CD14-positive monocyte (primary cell): Measurements from ENCODE around the gene SEL1L3. TPM values are rescaled to one million over a fixed set of nuclear protein-coding genes. Genes with fewer than 3 reads are reported as not detected.
A peak's percentile ranks its signal among the peaks of the same experiment; 100 is the strongest.
"Not testable (repeated sequence)": the region's sequence is repeated elsewhere in the genome, so short reads cannot be mapped to it uniquely, and the experiment has no call there.

Source experiments
- DNase-seq, 3 donors: peaks; one replicate each; pipeline ENCODE4 v3.0.0-alpha.2; 2011 to 2022
- H2AFZ ChIP-seq: 2 replicates; pipeline ENCODE4 v1.6.0; 2012; ENCODE audit warnings: mild to moderate bottlenecking, low read depth, low read length, inconsistent platforms; ENCODE audit not compliant: insufficient read depth, poor library complexity, severe bottlenecking
- H3K27ac ChIP-seq, 2 donors: 1 replicate in 1 of 2; 2 replicates in 1 of 2; pipeline ENCODE4 v1.5.1; 2012 to 2013; ENCODE audit warnings: low read length in 2 of 2, control low read depth in 1 of 2, inconsistent platforms in 1 of 2, low read depth in 1 of 2, mild to moderate bottlenecking in 1 of 2
- H3K27me3 ChIP-seq, 2 donors: one replicate each; pipeline versions ENCODE4 v1.6.0 to v1.6.1; 2011 to 2013; ENCODE audit warnings: low read length in 2 of 2; ENCODE audit not compliant: control insufficient read depth in 2 of 2, insufficient read depth in 2 of 2
- H3K36me3 ChIP-seq, 2 donors: replicated peaks in 1 of 2; 1 replicate in 1 of 2; 2 replicates in 1 of 2; pipeline versions ENCODE4 v1.5.1 to v1.6.1; 2012 to 2013; ENCODE audit warnings: low read length in 2 of 2, control low read depth in 1 of 2, inconsistent platforms in 1 of 2, mild to moderate bottlenecking in 1 of 2; ENCODE audit not compliant: insufficient read depth in 2 of 2, control insufficient read depth in 1 of 2
- H3K4me1 ChIP-seq, 2 donors: 1 replicate in 1 of 2; 2 replicates in 1 of 2; pipeline versions ENCODE4 v1.5.1 to v1.6.1; 2012 to 2013; ENCODE audit warnings: low read length in 2 of 2, control low read depth in 1 of 2, inconsistent platforms in 1 of 2, mild to moderate bottlenecking in 1 of 2, moderate library complexity in 1 of 2; ENCODE audit not compliant: insufficient read depth in 2 of 2, control insufficient read depth in 1 of 2
- H3K4me2 ChIP-seq: replicated peaks from 2 replicates; pipeline ENCODE3; 2012; ENCODE audit warnings: low read length, moderate library complexity, mild to moderate bottlenecking; ENCODE audit not compliant: poor library complexity, severe bottlenecking; ENCODE audit errors: extremely low read depth
- H3K4me3 ChIP-seq, 3 experiments: fragments of 200-600 bp in 1 of 3; sonication (generic) in 1 of 3; replicated peaks in 1 of 3; 1 replicate in 2 of 3; 2 replicates in 1 of 3; pipeline ENCODE4 v1.5.1; 2011 to 2013; ENCODE audit warnings: low read length in 3 of 3, mild to moderate bottlenecking in 3 of 3, control low read depth in 2 of 3, low read depth in 2 of 3, inconsistent platforms in 1 of 3, moderate library complexity in 1 of 3
- H3K79me2 ChIP-seq: 2 replicates; pipeline ENCODE4 v1.6.0; 2012; ENCODE audit warnings: mild to moderate bottlenecking, control low read depth, inconsistent platforms, low read length, moderate library complexity; ENCODE audit not compliant: insufficient read depth
- H3K9ac ChIP-seq: 2 replicates; pipeline ENCODE4 v1.6.0; 2017; ENCODE audit warnings: low read length, mild to moderate bottlenecking; ENCODE audit not compliant: insufficient read depth, poor library complexity, severe bottlenecking
- H3K9me3 ChIP-seq, 2 donors: replicated peaks in 1 of 2; 1 replicate in 1 of 2; 2 replicates in 1 of 2; pipeline versions ENCODE4 v1.5.1 to v1.6.1; 2012 to 2013; ENCODE audit warnings: low read length in 2 of 2, control low read depth in 1 of 2; ENCODE audit not compliant: control insufficient read depth in 1 of 2, insufficient read depth in 1 of 2
- H4K20me1 ChIP-seq: 2 replicates; pipeline ENCODE4 v1.6.0; 2012; ENCODE audit warnings: mild to moderate bottlenecking, low read length, control low read depth, moderate library complexity; ENCODE audit not compliant: insufficient read depth
- H3K27ac Mint-ChIP-seq, 7 donors: one replicate each; pipeline ENCODE4 v1.8.0; 2020; ENCODE audit warnings: mild to moderate bottlenecking in 7 of 7, mixed read lengths in 7 of 7, moderate library complexity in 6 of 7, inconsistent platforms in 2 of 7
- H3K27me3 Mint-ChIP-seq, 3 donors: one replicate each; pipeline ENCODE4 v1.8.0; 2021 to 2022; ENCODE audit warnings: low read depth in 3 of 3, mild to moderate bottlenecking in 3 of 3, mixed read lengths in 3 of 3, moderate library complexity in 3 of 3, inconsistent platforms in 1 of 3
- H3K36me3 Mint-ChIP-seq, 2 donors: one replicate each; pipeline ENCODE4 v1.8.0; 2020; ENCODE audit warnings: mixed read lengths in 2 of 2, inconsistent platforms in 1 of 2, mild to moderate bottlenecking in 1 of 2
- H3K4me1 Mint-ChIP-seq: one replicate; pipeline ENCODE4 v1.8.0; 2020; ENCODE audit warnings: mild to moderate bottlenecking, mixed read lengths
- H3K4me3 Mint-ChIP-seq, 2 donors: one replicate each; pipeline ENCODE4 v1.8.0; 2020; ENCODE audit warnings: mild to moderate bottlenecking in 2 of 2, mixed read lengths in 2 of 2, moderate library complexity in 1 of 2
- H3K9me3 Mint-ChIP-seq, 7 donors: one replicate each; pipeline ENCODE4 v1.8.0; 2020 to 2022; ENCODE audit warnings: mixed read lengths in 7 of 7, mild to moderate bottlenecking in 6 of 7, moderate library complexity in 6 of 7, inconsistent platforms in 2 of 7
- CTCF ChIP-seq: fragments of 200-600 bp; IDR thresholded peaks from one replicate; pipeline ENCODE4 v1.8.0; 2022; ENCODE audit warnings: antibody characterized with exemption, mild to moderate bottlenecking
- WGBS: methylation state at CpG from one replicate; pipeline ENCODE4 v1.1.5; 2013; ENCODE audit warnings: missing lambda C conversion rate; ENCODE audit not compliant: insufficient coverage; 5-methylcytosine and 5-hydroxymethylcytosine counted together
- intact Hi-C, 2 donors: fragments of 100-400 bp; cut with micrococcal nuclease; formaldehyde crosslinking; loops; one replicate each; pipeline versions ENCODE4 v1.15.0 to v1.15.1; 2023
- polyA plus RNA-seq, 3 donors: library from polyadenylated mRNA; depleted of rRNA in 1 of 3; unstranded in 2 of 3; stranded (reverse) in 1 of 3; fragments of 300-500 nt in 2 of 3; fragments of >200 nt in 1 of 3; fragmentation: Illumina TruSeq in 2 of 3; gene quantifications; 1 replicate in 2 of 3; 2 replicates in 1 of 3; pipeline ENCODE4 v1.2.3, GENCODE V29; 2012 to 2021

The SEL1L3 gene
- polyA plus RNA-seq, 3 donors: 0.61 to 2.2 (median 1.7) TPM

- H3K27ac Mint-ChIP-seq: no peak overlapping the region
- WGBS: 10% methylated on average over 4 of the region's 5 CpGs
- no peaks in the 10 kb centered on the region for H3K36me3 Mint-ChIP-seq
- no peak for TF ChIP-seq CTCF
- H3K27me3 Mint-ChIP-seq: peaks cover 3 to 8% (median 6%) of the 10 kb centered on the region in 3 donors
- Histone ChIP-seq H3K79me2 (no peaks in the 10 kb centered on the region), H3K4me2 (no peak overlapping the region), H3K4me3 (no peak overlapping the region), H3K27me3 (no peaks in the 10 kb centered on the region), H2AFZ (no peak overlapping the region), H3K9me3 (no peaks in the 10 kb centered on the region), H4K20me1 (no peaks in the 10 kb centered on the region), H3K9ac (no peak overlapping the region), H3K4me1 (peaks cover 7 to 8% of the 10 kb centered on the region in 2 donors), H3K36me3 (no peaks in the 10 kb centered on the region), H3K27ac (no peak overlapping the region)
- H3K4me1 Mint-ChIP-seq: peaks cover 18% of the 10 kb centered on the region
- peaks cover 0 to 12% (median 5%) of the 10 kb centered on the region in 7 donors for H3K9me3 Mint-ChIP-seq
- no peak overlapping the region for H3K4me3 Mint-ChIP-seq
- DNase-seq: peak in 1 of 3 donors; percentile 44
- intact Hi-C loops: loop anchor here in 1 of 2 donors (5.0 kb wide), 1 partner anchor 36 kb away; no protein-coding TSS in a partner anchor
These were observed 45.7 kb upstream of the SEL1L3 start for GRCh38 chr4:25908491-25908901.

- intact Hi-C loops: loop anchor here in 1 of 2 donors (5.0 kb wide), 1 partner anchor 34 kb away; no protein-coding TSS in a partner anchor
These were observed 43.3 kb upstream of the SEL1L3 start for GRCh38 chr4:25906113-25906512.

More at GRCh38 chr4:25906113-25906512, 43.3 kb upstream of the SEL1L3 start:
- H3K27me3 ChIP-seq, H3K4me1 Mint-ChIP-seq, H2AFZ ChIP-seq, H3K4me2 ChIP-seq, H4K20me1 ChIP-seq, H3K27ac Mint-ChIP-seq, H3K9ac ChIP-seq, H3K9me3 ChIP-seq, H3K4me1 ChIP-seq, H3K27me3 Mint-ChIP-seq, H3K4me3 ChIP-seq, H3K36me3 Mint-ChIP-seq, H3K4me3 Mint-ChIP-seq, H3K36me3 ChIP-seq, H3K27ac ChIP-seq, DNase-seq, H3K79me2 ChIP-seq: not testable (repeated sequence)
- no CpG with 5 or more reads among the region's 11 CpGs for WGBS
- peaks cover 0 to 12% (median 5%) of the 10 kb centered on the region in 7 donors for H3K9me3 Mint-ChIP-seq
